Nephron progenitor cell (in vitro differentiated cells): ENCODE measurements around the gene CENPT.
A peak's percentile ranks its signal among the peaks of the same experiment; 100 is the strongest.

Experiments
- DNase-seq: peaks from one replicate; pipeline ENCODE4 v3.0.0; 2021
- H3K27ac Mint-ChIP-seq: 2 replicates; pipeline ENCODE4 v1.8.0; 2021; ENCODE audit warnings: mild to moderate bottlenecking, moderate library complexity, mixed read lengths
- H3K27me3 Mint-ChIP-seq: 2 replicates; pipeline ENCODE4 v1.8.0; 2021; ENCODE audit warnings: mild to moderate bottlenecking, low read depth, mixed read lengths; ENCODE audit not compliant: poor library complexity
- H3K36me3 Mint-ChIP-seq: 2 replicates; pipeline ENCODE4 v1.8.0; 2021; ENCODE audit warnings: low read depth, mixed read lengths
- H3K4me1 Mint-ChIP-seq: 2 replicates; pipeline ENCODE4 v1.8.0; 2021; ENCODE audit warnings: mixed read lengths
- H3K4me3 Mint-ChIP-seq: 2 replicates; pipeline ENCODE4 v1.8.0; 2021; ENCODE audit warnings: mild to moderate bottlenecking, moderate library complexity, mixed read lengths
- H3K9me3 Mint-ChIP-seq: 2 replicates; pipeline ENCODE4 v1.8.0; 2021; ENCODE audit warnings: mild to moderate bottlenecking, moderate library complexity, mixed read lengths
- CTCF ChIP-seq: fragments of 200-600 bp; sonication (generic); IDR thresholded peaks from 2 replicates; pipeline ENCODE4 v1.5.0; 2021; ENCODE audit warnings: antibody characterized with exemption

The CENPT gene

DNA sequence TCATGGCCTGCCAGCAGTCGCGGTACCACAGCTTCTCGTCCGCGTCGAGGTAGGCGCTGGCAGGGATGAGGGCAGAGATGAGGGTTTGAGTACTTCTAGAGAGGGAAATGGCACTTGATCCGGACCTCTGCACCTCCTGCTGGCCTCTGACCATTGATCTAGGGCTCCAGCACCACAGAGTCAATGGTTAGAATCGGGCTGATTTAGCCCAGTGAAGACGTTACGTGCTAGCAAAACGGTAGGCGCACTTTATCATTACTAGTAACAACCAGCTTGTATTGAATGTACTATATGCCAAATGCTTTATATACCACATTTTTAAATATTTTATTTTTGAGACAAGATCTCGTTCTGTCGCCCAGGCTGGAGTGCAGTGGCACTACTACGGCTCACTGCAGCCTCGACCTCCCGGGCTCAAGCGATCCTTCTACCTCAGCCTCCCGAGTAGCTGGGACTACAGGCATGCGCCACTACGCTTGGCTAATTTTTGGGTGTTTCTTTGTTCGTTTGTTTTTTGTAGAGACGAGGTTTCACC is 40.3 kb downstream of the CENPT start:
- Mint-ChIP-seq H3K36me3 (peaks cover 32% of the 10 kb centered on the region), H3K9me3 (no peaks in the 10 kb centered on the region), H3K27me3 (peaks cover 2% of the 10 kb centered on the region), H3K4me3 (peak overlapping the region; percentile 91), H3K27ac (peak overlapping the region; percentile 90), H3K4me1 (peaks cover 16% of the 10 kb centered on the region)
- no peak for DNase-seq
- no peak for TF ChIP-seq CTCF

- peaks cover 38% of the 10 kb centered on the region for H3K36me3 Mint-ChIP-seq
- peak; percentile 95 for DNase-seq
- no peaks in the 10 kb centered on the region for H3K9me3 Mint-ChIP-seq
- TF ChIP-seq CTCF: no peak
- peaks cover 2% of the 10 kb centered on the region for H3K27me3 Mint-ChIP-seq
- peak within 1 kb of the TSS; percentile 91 for H3K4me3 Mint-ChIP-seq
- H3K4me1 Mint-ChIP-seq: peaks cover 16% of the 10 kb centered on the region
- H3K27ac Mint-ChIP-seq: peak within 1 kb of the TSS; percentile 90
Observed at GRCh38 chr16:67806428-67807147, 40.9 kb downstream of the CENPT start, which contains the start of the genes RANBP10 and TSNAXIP1. RANBP10 (minus strand) TSS chr16:67806560; CDS start chr16:67806536, 24 bp downstream. TSNAXIP1 (plus strand) TSS chr16:67806889; CDS start chr16:67807150, 261 bp downstream.

- H3K4me3 Mint-ChIP-seq: peak overlapping the region; percentile 91
- H3K9me3 Mint-ChIP-seq: no peaks in the 10 kb centered on the region
- H3K27ac Mint-ChIP-seq: peak overlapping the region; percentile 90
- peaks cover 45% of the 10 kb centered on the region for H3K36me3 Mint-ChIP-seq
- H3K4me1 Mint-ChIP-seq: peaks cover 16% of the 10 kb centered on the region
- TF ChIP-seq CTCF: no peak
- peaks cover 2% of the 10 kb centered on the region for H3K27me3 Mint-ChIP-seq
- DNase-seq: no peak
Observed at GRCh38 chr16:67805718-67806427, 41.6 kb downstream of the CENPT start.

- H3K27ac Mint-ChIP-seq: peak overlapping the region; percentile 90
- H3K9me3 Mint-ChIP-seq: no peaks in the 10 kb centered on the region
- TF ChIP-seq CTCF: no peak
- H3K4me3 Mint-ChIP-seq: peak overlapping the region; percentile 91
- peaks cover 2% of the 10 kb centered on the region for H3K27me3 Mint-ChIP-seq
- DNase-seq: no peak
- peaks cover 16% of the 10 kb centered on the region for H3K4me1 Mint-ChIP-seq
- H3K36me3 Mint-ChIP-seq: peaks cover 54% of the 10 kb centered on the region
Observed at GRCh38 chr16:67804853-67805542, 42.5 kb downstream of the CENPT start.

DNA sequence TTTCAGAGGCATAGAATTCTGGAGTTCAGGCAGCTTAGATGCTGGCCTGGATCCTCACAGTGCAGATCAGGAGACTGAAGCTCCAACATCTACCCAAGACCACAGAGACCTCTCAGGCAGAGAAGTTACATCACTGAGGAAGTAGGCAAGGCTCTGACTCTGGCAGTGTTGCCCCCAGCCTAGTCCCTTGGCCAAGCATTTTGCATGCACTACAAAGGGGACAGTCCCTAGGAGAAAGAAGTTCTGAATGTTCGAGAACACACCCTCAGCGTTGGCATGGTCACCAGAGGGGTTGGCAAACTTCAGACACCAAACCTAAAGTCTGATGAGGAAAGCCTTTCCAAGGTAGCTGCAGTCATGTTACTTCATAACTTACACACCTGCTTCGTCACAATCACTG is 43.6 kb downstream of the CENPT start:
- no peak for DNase-seq
- Mint-ChIP-seq H3K36me3 (peaks cover 62% of the 10 kb centered on the region), H3K27me3 (peaks cover 2% of the 10 kb centered on the region), H3K4me3 (peak overlapping the region; percentile 69), H3K9me3 (no peaks in the 10 kb centered on the region), H3K4me1 (peaks cover 16% of the 10 kb centered on the region), H3K27ac (no peak overlapping the region)
- no peak for TF ChIP-seq CTCF
